IMR-90 (cell line): ENCODE measurements around the gene CKLF. TPM values are rescaled to one million over a fixed set of nuclear protein-coding genes. Genes with fewer than 3 reads are reported as not detected.
A peak's percentile ranks its signal among the peaks of the same experiment; 100 is the strongest.

Experiments
- ATAC-seq: fragments of 200-7000 bp; cut with Tn5 transposase; 2 replicates; pipeline ENCODE4 v1.9.1; 2020; ENCODE audit warnings: low read depth, mild to moderate bottlenecking, moderate library complexity
- BruUV-seq: library from RNA; stranded (reverse); fragments of 400-500 nt; replicated peaks from 2 replicates; lab custom pipeline; 2021; lab: Mats Ljungman, UMichigan
- CTCF ChIA-PET: fragments of 300-600 bp; formaldehyde crosslinking; extraction: SDS; loops from one replicate; lab custom pipeline; 2021; ENCODE audit warnings: antibody characterized with exemption; lab: Yijun Ruan, JAX
- POLR2A ChIA-PET: fragments of 300-600 bp; sonication (Branson Sonifier 250); formaldehyde crosslinking; loops from one replicate; lab custom pipeline; 2022; ENCODE audit warnings: antibody characterized with exemption; ENCODE audit not compliant: unreplicated experiment; lab: Charles Lee
- DNase-seq: peaks from one replicate; pipeline ENCODE4 v3.0.0; 2013
- H2AFZ ChIP-seq: replicated peaks from 2 replicates; pipeline ENCODE3; 2013; ENCODE audit warnings: low read length, mild to moderate bottlenecking; ENCODE audit not compliant: poor library complexity
- H2AK5ac ChIP-seq: 2 replicates; pipeline ENCODE4 v1.6.1; 2013; ENCODE audit warnings: low read depth, low read length, inconsistent platforms
- H2AK9ac ChIP-seq: replicated peaks from 2 replicates; pipeline ENCODE3; 2013; ENCODE audit warnings: mild to moderate bottlenecking, low read depth, low read length, moderate library complexity; ENCODE audit not compliant: poor library complexity
- H2BK120ac ChIP-seq: 2 replicates; pipeline ENCODE4 v1.6.1; 2013; ENCODE audit warnings: low read depth, low read length, inconsistent platforms
- H2BK15ac ChIP-seq: 3 replicates; pipeline ENCODE4 v1.6.1; 2013; ENCODE audit warnings: low read depth, low read length, inconsistent platforms
- H2BK20ac ChIP-seq: 2 replicates; pipeline ENCODE4 v1.6.1; 2013; ENCODE audit warnings: low read depth, mild to moderate bottlenecking, inconsistent platforms, low read length, moderate library complexity
- H2BK5ac ChIP-seq: 2 replicates; pipeline ENCODE4 v1.6.1; 2013; ENCODE audit warnings: mild to moderate bottlenecking, low read depth, low read length, inconsistent platforms; ENCODE audit not compliant: poor library complexity, severe bottlenecking
- H3K14ac ChIP-seq: replicated peaks from 2 replicates; pipeline ENCODE4 v1.6.1; 2013; ENCODE audit warnings: low read depth, low read length, inconsistent platforms
- H3K18ac ChIP-seq: 2 replicates; pipeline ENCODE4 v1.6.1; 2013; ENCODE audit warnings: low read depth, low read length, control low read depth
- H3K23ac ChIP-seq: 2 replicates; pipeline ENCODE4 v1.6.1; 2013; ENCODE audit warnings: low read depth, low read length, inconsistent platforms
- H3K27ac ChIP-seq: 2 replicates; pipeline ENCODE4 v1.5.1; 2013; ENCODE audit warnings: mild to moderate bottlenecking, control low read depth, low read length; ENCODE audit not compliant: insufficient read depth
- H3K27me3 ChIP-seq: 2 replicates; pipeline ENCODE4 v1.6.1; 2013; ENCODE audit warnings: low read length; ENCODE audit not compliant: control insufficient read depth, insufficient read depth
- H3K36me3 ChIP-seq: 2 replicates; pipeline ENCODE4 v1.6.1; 2013; ENCODE audit warnings: low read length, mixed read lengths; ENCODE audit not compliant: control insufficient read depth, insufficient read depth
- H3K4ac ChIP-seq: 2 replicates; pipeline ENCODE4 v1.6.1; 2013; ENCODE audit warnings: low read depth, low read length, inconsistent platforms
- H3K4me1 ChIP-seq: 2 replicates; pipeline ENCODE4 v1.6.1; 2013; ENCODE audit warnings: low read length, mixed read lengths; ENCODE audit not compliant: control insufficient read depth, insufficient read depth
- H3K4me2 ChIP-seq: 2 replicates; pipeline ENCODE4 v1.6.1; 2013; ENCODE audit warnings: low read depth, mild to moderate bottlenecking, control low read depth, low read length, moderate library complexity
- H3K4me3 ChIP-seq: 2 replicates; pipeline ENCODE4 v1.5.1; 2013; ENCODE audit warnings: low read depth, mild to moderate bottlenecking, control low read depth, low read length, moderate library complexity; ENCODE audit not compliant: insufficient read depth
- H3K56ac ChIP-seq: 2 replicates; pipeline ENCODE4 v1.6.1; 2013; ENCODE audit warnings: low read length, inconsistent platforms; ENCODE audit not compliant: insufficient read depth; ENCODE audit errors: extremely low read depth
- H3K79me1 ChIP-seq, 2 experiments: 2 replicates each; pipeline ENCODE4 v1.6.1; 2013; ENCODE audit warnings: low read length in 2 of 2, inconsistent platforms in 1 of 2, low read depth in 1 of 2
- H3K9ac ChIP-seq: 2 replicates; pipeline ENCODE4 v1.6.1; 2013; ENCODE audit warnings: low read depth, low read length, control low read depth
- H3K9me1 ChIP-seq: 2 replicates; pipeline ENCODE4 v1.6.1; 2013; ENCODE audit warnings: low read length, inconsistent platforms; ENCODE audit not compliant: insufficient read depth
- H3K9me3 ChIP-seq: 2 replicates; pipeline ENCODE4 v1.6.1; 2013; ENCODE audit warnings: low read length; ENCODE audit not compliant: control insufficient read depth, insufficient read depth
- H4K20me1 ChIP-seq: 2 replicates; pipeline ENCODE4 v1.6.1; 2013; ENCODE audit warnings: low read length, inconsistent platforms; ENCODE audit not compliant: insufficient read depth
- H4K5ac ChIP-seq: 2 replicates; pipeline ENCODE4 v1.6.1; 2013; ENCODE audit warnings: mild to moderate bottlenecking, low read depth, low read length, control low read depth
- H4K8ac ChIP-seq, 2 experiments: 2 replicates each; pipeline ENCODE4 v1.6.1; 2013; ENCODE audit warnings: low read depth in 2 of 2, low read length in 2 of 2, control low read depth in 1 of 2, inconsistent platforms in 1 of 2
- H4K91ac ChIP-seq: 2 replicates; pipeline ENCODE4 v1.6.1; 2013; ENCODE audit warnings: low read depth, low read length, inconsistent platforms; ENCODE audit not compliant: insufficient read depth
- CEBPB ChIP-seq: IDR thresholded peaks from 2 replicates; pipeline ENCODE4 v1.6.1; 2012; ENCODE audit warnings: low read depth, low read length, improper control_type of control experiment
- ELK1 ChIP-seq: fragments of 150-350 bp; IDR thresholded peaks from 2 replicates; pipeline ENCODE4 v1.6.1; 2016; ENCODE audit warnings: low read depth, mild to moderate bottlenecking, low read length, moderate library complexity, borderline replicate concordance
- FOS ChIP-seq: fragments of 150-350 bp; IDR thresholded peaks from 2 replicates; pipeline ENCODE4 v1.6.1; 2016; ENCODE audit warnings: low read depth, low read length
- MAFK ChIP-seq: IDR thresholded peaks from 2 replicates; pipeline ENCODE4 v1.6.1; 2012; ENCODE audit warnings: low read depth, low read length, improper control_type of control experiment
- MAZ ChIP-seq: IDR thresholded peaks from 2 replicates; pipeline ENCODE4 v1.6.1; 2012; ENCODE audit warnings: low read depth, mild to moderate bottlenecking, low read length, improper control_type of control experiment, moderate library complexity, borderline replicate concordance
- MXI1 ChIP-seq: IDR thresholded peaks from 2 replicates; pipeline ENCODE4 v1.6.1; 2012; ENCODE audit warnings: low read depth, mild to moderate bottlenecking, low read length, moderate library complexity, borderline replicate concordance
- NFE2L2 ChIP-seq: fragments of 150-350 bp; IDR thresholded peaks from 2 replicates; pipeline ENCODE4 v1.6.1; 2016; ENCODE audit warnings: low read depth, mild to moderate bottlenecking, low read length
- RAD21 ChIP-seq: IDR thresholded peaks from 2 replicates; pipeline ENCODE4 v1.6.1; 2012; ENCODE audit warnings: low read length, improper control_type of control experiment
- RFX5 ChIP-seq: IDR thresholded peaks from 2 replicates; pipeline ENCODE4 v1.8.0; 2012; ENCODE audit warnings: low read depth, mild to moderate bottlenecking, low read length, moderate library complexity
- SMC3 ChIP-seq: fragments of 150-350 bp; IDR thresholded peaks from 2 replicates; pipeline ENCODE4 v1.6.1; 2016; ENCODE audit warnings: low read depth, mild to moderate bottlenecking, antibody characterized with exemption, low read length, moderate library complexity
- WGBS, 2 experiments: methylation state at CpG; one replicate each; pipeline versions ENCODE4 v1.1.5 to v1.1.7; 2013; ENCODE audit warnings: missing lambda C conversion rate in 2 of 2; ENCODE audit not compliant: insufficient read length in 1 of 2; ENCODE audit errors: extremely low coverage in 2 of 2; 5-methylcytosine and 5-hydroxymethylcytosine counted together
- dilution Hi-C: fragments of 300-500 bp; cut with HindIII; formaldehyde crosslinking; loops from one replicate; pipeline ENCODE4 v1.14.3; 2018; ENCODE audit warnings: low sequenced_read_pairs; ENCODE audit not compliant: unreplicated experiment
- in situ Hi-C: fragments of 300-500 bp; cut with MboI; formaldehyde crosslinking; loops from 3 replicates; pipeline ENCODE4 v1.14.3; 2019; ENCODE audit warnings: low sequenced_read_pairs, inconsistent platforms, mixed read lengths
- intact Hi-C: fragments of 100-400 bp; cut with micrococcal nuclease; formaldehyde crosslinking; loops from 2 replicates; pipeline ENCODE4 v1.10.0; 2022
- polyA plus RNA-seq, 3 experiments: library from polyadenylated mRNA; depleted of rRNA; stranded (reverse); fragments of >200 nt; gene quantifications; 2 replicates each; pipeline ENCODE4 v1.2.3, GENCODE V29; 2012; ENCODE audit warnings: low replicate concordance in 1 of 3
- total RNA-seq: library from RNA; depleted of rRNA; stranded (reverse); fragments of >200 nt; gene quantifications from 2 replicates; pipeline ENCODE4 v1.2.3, GENCODE V29; 2012

Gene CKLF
- total and polyA plus RNA-seq, 2 of the 4 experiments (the other 2 are of a cell fraction): 60.8 to 92.2 TPM

DNA sequence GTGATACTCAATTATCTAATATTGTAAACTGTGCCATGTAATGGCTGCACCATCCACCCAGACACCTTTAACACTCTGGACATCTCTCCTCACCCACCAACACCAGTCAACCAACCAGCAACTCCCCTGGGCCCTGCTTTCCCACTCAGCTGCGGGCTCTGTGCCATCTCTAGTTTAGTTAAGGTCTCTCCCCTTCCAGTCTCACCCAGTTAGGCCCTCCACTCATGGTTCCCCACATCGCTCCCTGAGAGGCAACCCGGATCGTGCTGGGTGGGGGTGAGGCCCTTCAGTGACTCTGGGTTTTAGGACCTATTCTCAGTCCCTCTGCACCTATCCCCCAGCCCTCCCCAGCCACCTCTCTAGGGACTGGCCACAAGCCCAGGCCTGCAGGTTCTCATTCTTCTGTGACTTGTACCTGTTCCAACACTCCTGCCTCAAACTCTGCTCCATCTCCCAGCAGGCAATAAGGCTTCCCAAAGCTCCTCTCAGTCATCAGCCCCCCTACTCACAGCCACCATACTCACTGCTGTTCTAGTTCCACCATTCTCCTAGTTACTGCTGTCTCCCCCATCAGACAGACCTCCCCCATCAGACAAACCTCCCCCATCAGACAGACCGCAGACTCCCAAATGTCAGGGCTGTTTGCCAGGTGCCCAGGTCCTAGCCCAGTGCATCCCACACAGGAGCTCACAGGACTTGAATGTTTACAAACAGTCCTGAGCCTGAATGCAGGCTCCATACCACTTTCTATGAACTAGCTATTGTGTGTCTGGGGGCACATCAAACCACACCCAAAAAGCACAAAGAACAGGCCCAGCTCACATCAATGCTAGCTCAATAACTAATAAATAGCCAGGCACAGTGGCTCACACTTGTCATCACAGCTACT lies 5.0 kb upstream of the CKLF start:
- no peak for ATAC-seq
- Histone ChIP-seq H3K27ac (no peak overlapping the region), H3K14ac (no peak overlapping the region), H2AFZ (no peak overlapping the region), H2BK120ac (no peak overlapping the region), H4K20me1 (no peaks in the 10 kb centered on the region), H3K9me3 (no peaks in the 10 kb centered on the region), H4K8ac (no peak overlapping the region), H3K27me3 (no peaks in the 10 kb centered on the region), H3K9ac (no peak overlapping the region), H3K56ac (no peak overlapping the region), H3K4ac (no peak overlapping the region), H2BK20ac (no peak overlapping the region), H3K4me3 (no peak overlapping the region), H3K23ac (no peak overlapping the region), H3K9me1 (peaks cover 12% of the 10 kb centered on the region; the same call in 1 of the 2 replicates), H2BK15ac (no peak overlapping the region), H2AK5ac (no peak overlapping the region), H2BK5ac (no peak overlapping the region), H3K36me3 (peaks cover 4% of the 10 kb centered on the region; the same call in 1 of the 2 replicates), H3K4me2 (no peak overlapping the region), H3K79me1 (peaks cover 19 to 26% of the 10 kb centered on the region in 2 experiments), H2AK9ac (peak overlapping the region; percentile 34), H3K4me1 (peaks cover 5% of the 10 kb centered on the region), H4K91ac (no peak overlapping the region), H3K18ac (no peak overlapping the region), H4K5ac (no peak overlapping the region)
- intact Hi-C loops (no loop called here), dilution Hi-C loops (no loop called here), in situ Hi-C loops (no loop called here)
- TF ChIP-seq RAD21 (no peak), CEBPB (no peak), MAZ (no peak), MXI1 (no peak), MAFK (no peak), FOS (no peak), NFE2L2 (no peak), SMC3 (no peak), ELK1 (no peak), RFX5 (no peak)
- BruUV-seq: no TSS peak
- ChIA-PET CTCF (no interaction called here), POLR2A (no interaction called here)
- no peak for DNase-seq
- WGBS, 2 experiments: 100% methylated on average over 1 of the region's 5 CpGs; no CpG with 5 or more reads in 1 of the 2 experiments
